ENCODE data around the gene OR56A3.

GRCh38 chr11:5967708-5968107, 25.7 kb downstream of the OR56A3 start:
- TF ChIP-seq CTCF (IDR thresholded peaks at IDR 0.05; ENCODE audit: insufficient read depth, low read length), result no peak
- no peak for TF ChIP-seq POLR2AphosphoS5 (IDR thresholded peaks at IDR 0.05; ENCODE audit: low read depth)

All from HL-60 (cell line).